NCI-H1930 (cell line): ENCODE data around the gene NIN.
A peak's percentile ranks its signal among the peaks of the same experiment; 100 is the strongest.

ENCODE experiments used
- DNase-seq, 2 experiments: peaks; one replicate each; lab custom pipeline; 2025; lab: John Stamatoyannopoulos, UW

Gene NIN

GRCh38 chr14:50790589-50790988 lies 40.4 kb downstream of the NIN start:
- DNase-seq = no peak

GRCh38 chr14:50786751-50787464 lies 44.1 kb downstream of the NIN start:
- DNase-seq = no peak

GRCh38 chr14:50785457-50786063 lies 45.4 kb downstream of the NIN start:
- DNase-seq = no peak

DNA sequence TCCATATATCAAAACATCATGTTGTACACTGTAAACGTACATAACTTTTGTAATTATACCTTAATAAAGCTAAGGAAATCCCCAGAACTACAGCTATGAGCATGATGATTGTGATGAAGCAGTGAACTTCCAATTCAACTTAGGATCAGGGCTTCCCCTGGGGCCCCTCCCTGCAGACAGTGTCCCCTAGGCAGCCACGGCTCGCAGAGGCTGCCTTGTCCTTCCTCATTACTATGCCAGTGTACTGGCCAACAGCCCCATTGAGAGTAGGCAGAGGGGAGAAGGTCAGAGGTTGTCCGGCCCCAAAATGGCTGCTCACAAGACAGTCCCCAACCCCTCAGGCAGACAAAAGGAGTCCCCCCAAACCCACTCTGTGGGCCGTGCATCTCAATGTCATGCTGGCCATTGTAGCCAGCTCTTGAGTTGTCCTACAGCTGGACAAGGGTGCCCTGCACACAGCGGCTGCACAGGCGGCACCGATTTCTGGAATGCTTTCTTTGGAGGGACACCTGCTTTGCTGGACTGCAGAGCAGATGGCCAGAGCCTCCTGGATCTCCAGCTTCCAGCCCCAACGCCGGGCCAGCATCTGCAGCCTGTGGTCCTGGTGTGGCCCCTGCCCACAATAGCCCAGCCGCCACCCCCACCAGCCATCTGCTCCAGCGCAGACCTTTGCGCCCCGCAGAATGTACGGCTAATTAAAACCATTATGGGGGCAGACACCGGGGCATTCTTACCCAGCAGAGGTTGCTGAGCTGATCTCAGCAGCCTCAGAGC lies 46.1 kb downstream of the NIN start:
- no peak for DNase-seq

GRCh38 chr14:50783563-50783962 lies 47.4 kb downstream of the NIN start:
- DNase-seq = no peak

- DNase-seq = no peak
Measured at GRCh38 chr14:50780393-50780792, 50.6 kb downstream of the NIN start.

DNA sequence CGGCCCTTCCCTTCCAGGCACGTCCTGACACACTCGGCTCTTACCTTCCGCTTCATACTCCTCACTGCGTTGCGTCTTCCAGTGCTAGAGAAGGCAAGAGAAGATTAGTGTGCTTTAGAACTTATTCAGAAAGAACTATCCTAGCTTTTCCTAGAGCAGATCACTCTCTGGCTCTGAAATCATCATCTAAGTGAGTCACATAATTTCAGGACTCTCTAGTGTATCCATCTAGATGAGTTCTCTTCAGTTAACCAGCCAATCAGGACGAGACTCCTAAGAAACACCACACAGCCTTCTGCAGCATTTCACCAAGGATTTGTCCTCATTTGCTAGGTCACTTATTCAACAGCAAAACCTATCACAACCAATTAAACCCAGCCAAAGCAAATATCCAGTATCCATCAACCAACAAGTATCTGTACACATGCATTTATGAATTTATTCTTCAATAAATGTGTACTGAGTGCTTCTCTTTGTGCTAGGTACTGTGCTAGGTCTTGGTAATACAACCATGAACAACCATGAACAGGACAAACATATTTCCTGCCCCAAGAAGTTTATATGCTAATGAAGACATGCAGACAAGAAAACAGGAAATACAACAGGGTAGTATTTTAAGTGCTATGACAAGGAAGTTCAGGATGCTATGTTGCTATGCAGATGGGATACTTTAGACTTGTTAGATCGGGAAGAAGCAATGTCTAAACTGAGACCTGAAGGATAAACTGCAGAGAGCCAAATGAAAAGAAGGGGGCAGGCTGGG lies 52.1 kb downstream of the NIN start:
- no peak for DNase-seq

GRCh38 chr14:50776522-50776921 lies 54.4 kb downstream of the NIN start:
- DNase-seq = no peak

DNA sequence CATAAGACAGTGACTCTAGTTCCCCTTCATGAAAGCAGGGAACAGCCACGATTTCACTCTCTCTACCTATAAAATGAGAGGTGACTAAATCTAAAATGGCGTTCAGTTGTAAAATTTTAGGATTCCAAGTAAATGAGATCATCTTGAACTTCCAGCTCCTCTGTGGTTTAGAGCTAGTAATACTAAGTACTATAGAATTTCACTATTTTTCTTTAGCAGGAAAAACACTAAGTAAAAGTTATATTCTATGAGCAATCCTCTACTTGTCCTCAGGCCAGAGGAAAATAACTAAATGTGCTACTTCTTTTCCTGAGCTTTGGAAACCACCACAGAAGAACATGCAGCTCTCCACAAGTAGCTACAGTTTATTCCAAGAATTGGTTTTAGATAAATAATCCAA lies 55.6 kb downstream of the NIN start:
- DNase-seq = no peak

GRCh38 chr14:50774542-50775267 lies 56.3 kb downstream of the NIN start:
- DNase-seq = no peak

DNA sequence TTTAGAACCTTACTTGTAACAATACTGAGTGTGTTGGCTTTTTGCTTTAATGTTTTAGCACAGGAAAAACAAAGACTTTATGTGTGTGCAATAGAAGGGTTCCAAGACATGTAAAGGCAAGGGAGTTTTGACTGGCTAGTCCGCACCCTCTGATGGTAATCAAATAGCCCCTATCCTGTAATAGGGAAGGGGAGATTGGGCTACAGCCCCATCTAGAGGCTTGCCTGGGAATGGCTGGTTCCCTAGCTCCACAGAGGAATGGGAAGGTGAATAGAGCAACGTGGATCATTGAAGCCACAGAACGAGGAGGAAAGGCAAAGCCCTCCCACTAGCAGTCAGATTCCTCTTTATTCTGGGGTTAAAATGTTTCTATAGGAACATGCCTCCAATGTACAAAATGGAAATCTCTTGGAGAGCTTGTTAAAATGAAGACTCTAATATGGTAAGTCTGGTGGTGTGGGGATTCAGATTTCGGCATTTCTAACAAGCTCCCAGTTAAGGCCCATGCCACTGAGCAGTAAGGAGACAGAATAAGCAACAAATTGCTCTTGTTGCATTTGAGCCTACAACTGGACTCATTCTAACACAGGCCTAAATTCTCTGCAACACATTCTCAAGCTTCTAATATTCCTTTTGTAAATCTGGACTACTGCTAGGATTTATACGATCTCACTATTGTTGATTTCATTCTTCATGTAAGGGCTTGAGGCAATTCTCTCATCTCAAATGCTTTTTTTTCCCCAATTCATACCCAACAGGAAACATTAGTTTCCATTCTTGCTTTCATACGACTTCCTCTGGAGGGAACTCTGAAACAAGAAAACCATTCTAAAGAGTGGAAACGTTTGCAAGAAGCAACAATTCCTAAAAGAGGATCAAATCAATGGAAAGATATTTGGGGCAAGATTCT lies 57.1 kb downstream of the NIN start:
- peak in 1 of 2 experiments; percentile 35 for DNase-seq

- DNase-seq = no peak
Measured at GRCh38 chr14:50772412-50772811, 58.5 kb downstream of the NIN start.

DNA sequence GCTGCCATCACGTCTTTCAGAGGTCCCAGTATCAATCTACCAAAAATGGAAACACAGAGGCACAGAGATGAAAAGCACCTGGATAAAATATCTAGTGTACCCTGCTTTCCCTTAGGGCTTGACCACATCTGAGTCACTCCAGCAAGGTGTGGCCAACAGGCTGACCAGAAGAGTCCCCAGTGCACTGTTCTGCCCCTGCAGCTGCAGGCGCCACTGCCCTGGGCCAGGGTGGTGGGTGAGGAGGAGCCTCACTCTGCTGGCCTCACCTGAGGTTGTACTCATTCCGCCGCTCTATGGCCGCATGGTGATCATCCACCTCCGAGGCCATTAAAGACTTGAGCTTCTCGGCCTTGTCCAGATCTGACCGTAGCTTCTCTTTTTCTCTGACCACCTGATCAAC lies 60.4 kb downstream of the NIN start:
- DNase-seq = no peak

- DNase-seq = no peak
Measured at GRCh38 chr14:50769863-50770500, 61.0 kb downstream of the NIN start.

- DNase-seq = no peak
Measured at GRCh38 chr14:50768680-50769079, 62.3 kb downstream of the NIN start.

DNA sequence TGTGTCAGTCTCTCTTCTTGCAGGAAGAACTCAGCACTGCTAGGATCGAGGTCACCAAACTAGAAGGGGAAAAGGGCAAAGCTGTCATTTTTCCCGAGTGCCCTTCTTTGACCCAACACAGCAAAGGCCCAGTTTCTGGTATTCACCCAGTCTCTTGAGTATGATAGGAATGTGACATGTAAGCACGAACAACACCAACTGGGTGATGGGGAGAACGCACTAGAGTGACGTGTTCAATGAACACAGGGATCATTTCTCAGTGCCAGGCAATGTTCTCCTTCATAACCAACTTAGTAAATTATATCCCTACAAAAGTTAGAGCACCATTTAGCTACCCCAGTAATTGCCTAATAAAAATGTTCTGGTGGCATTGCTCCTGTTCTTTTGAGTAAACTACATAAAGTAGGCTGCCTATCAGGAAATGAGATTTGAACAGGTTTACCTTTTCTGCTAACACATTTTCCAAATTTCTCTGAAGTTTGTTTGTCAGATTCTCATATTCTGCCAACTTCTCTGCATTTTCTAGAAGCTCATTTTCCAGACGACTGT lies 64.5 kb downstream of the NIN start:
- no peak for DNase-seq

GRCh38 chr14:50763382-50764007 lies 67.5 kb downstream of the NIN start:
- DNase-seq = no peak

DNA sequence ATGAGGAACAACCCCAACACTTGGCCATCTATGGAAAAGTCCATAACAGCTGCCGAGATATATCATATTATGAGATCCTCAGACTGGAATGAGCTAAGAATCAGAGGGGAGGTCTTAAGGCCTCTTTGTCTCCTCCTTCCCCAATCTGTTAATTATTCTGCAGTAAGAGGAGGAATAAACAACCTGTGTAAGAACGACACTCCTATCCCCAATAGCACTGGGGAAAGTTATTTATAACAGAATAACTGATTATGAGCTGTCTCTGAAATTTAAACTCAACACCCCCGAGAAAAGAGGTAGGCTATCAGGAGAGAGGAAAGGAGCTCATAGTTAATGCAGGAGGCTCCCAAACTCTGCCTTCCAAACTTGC lies 68.0 kb downstream of the NIN start:
- no peak for DNase-seq
